ENCODE measurements around the gene RAI1. TPM values are rescaled to one million over a fixed set of nuclear protein-coding genes. Genes with fewer than 3 reads are reported as not detected.

The RAI1 gene
- polyA plus RNA-seq, 2 of the 4 experiments (the other 2 are of a cell fraction) = 3.5 to 23.8 TPM

DNA sequence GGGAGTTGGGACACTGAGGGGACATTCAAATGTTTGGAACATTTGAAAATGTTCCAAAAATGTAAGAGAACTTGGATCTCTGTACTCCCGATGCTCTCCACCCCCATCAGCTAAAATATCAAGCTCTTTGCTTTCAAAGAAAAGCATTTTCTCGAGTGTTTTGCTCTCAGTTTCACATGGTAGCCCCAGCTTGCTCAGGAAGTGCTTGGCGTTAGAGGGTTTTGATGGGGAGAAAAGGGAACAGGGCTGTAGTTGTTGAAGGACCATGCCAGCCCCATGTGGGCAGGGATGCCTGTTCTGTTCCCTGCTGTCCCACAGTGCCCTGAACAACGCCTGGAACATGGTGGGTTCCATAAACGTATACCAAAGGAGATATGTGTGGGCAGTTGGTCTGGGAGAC, 37.0 kb downstream of the RAI1 start:
- TF ChIP-seq KDM1A (IDR thresholded peaks at IDR 0.05; ENCODE audit: low read depth) (no peak), RNF2 (IDR thresholded peaks at IDR 0.05; ENCODE audit: borderline replicate concordance, low read depth) (no peak), CEBPB (IDR thresholded peaks at IDR 0.05) (no peak), CBX2 (IDR thresholded peaks at IDR 0.05; ENCODE audit: borderline replicate concordance, low read depth) (no peak), NPAS2 (CRISPR knock-in tag; IDR thresholded peaks at IDR 0.05; ENCODE audit: borderline replicate concordance) (no peak), CBX8 (IDR thresholded peaks at IDR 0.05) (no peak), PHF8 (IDR thresholded peaks at IDR 0.05; ENCODE audit: borderline replicate concordance, low read depth) (no peak), RCOR1 (IDR thresholded peaks at IDR 0.05; ENCODE audit: low read depth, low read length) (no peak), MAFK (IDR thresholded peaks at IDR 0.05; ENCODE audit: partially characterized antibody) (no peak), SREBF2 (IDR thresholded peaks at IDR 0.05) (no peak), FOSL2 (IDR thresholded peaks at IDR 0.05) (no peak), FOSL2 (CRISPR knock-in tag; IDR thresholded peaks at IDR 0.05) (no peak), POLR2A (IDR thresholded peaks at IDR 0.05; ENCODE audit: low read length) (no peak)
- TF ChIP-seq, protein P1, sequence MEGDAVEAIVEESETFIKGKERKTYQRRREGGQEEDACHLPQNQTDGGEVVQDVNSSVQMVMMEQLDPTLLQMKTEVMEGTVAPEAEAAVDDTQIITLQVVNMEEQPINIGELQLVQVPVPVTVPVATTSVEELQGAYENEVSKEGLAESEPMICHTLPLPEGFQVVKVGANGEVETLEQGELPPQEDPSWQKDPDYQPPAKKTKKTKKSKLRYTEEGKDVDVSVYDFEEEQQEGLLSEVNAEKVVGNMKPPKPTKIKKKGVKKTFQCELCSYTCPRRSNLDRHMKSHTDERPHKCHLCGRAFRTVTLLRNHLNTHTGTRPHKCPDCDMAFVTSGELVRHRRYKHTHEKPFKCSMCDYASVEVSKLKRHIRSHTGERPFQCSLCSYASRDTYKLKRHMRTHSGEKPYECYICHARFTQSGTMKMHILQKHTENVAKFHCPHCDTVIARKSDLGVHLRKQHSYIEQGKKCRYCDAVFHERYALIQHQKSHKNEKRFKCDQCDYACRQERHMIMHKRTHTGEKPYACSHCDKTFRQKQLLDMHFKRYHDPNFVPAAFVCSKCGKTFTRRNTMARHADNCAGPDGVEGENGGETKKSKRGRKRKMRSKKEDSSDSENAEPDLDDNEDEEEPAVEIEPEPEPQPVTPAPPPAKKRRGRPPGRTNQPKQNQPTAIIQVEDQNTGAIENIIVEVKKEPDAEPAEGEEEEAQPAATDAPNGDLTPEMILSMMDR (IDR thresholded peaks at IDR 0.05) = no peak
- TF ChIP-seq, protein P2, sequence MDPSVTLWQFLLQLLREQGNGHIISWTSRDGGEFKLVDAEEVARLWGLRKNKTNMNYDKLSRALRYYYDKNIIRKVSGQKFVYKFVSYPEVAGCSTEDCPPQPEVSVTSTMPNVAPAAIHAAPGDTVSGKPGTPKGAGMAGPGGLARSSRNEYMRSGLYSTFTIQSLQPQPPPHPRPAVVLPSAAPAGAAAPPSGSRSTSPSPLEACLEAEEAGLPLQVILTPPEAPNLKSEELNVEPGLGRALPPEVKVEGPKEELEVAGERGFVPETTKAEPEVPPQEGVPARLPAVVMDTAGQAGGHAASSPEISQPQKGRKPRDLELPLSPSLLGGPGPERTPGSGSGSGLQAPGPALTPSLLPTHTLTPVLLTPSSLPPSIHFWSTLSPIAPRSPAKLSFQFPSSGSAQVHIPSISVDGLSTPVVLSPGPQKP (IDR thresholded peaks at IDR 0.05; ENCODE audit: low read depth, low read length) = no peak
- H3K4me1 ChIP-seq = peaks cover 56% of the 10 kb centered on the region
- ATAC-seq (no peak), DNase-seq (ENCODE audit: low read depth in 1 of 2, low spot score in 1 of 2) (no peak), FAIRE-seq (no peak)
- peak overlapping the region in 1 of 2 experiments; percentile 57; a peak in 2 of 6 replicates for H3K27ac ChIP-seq
- WGBS (ENCODE audit: missing lambda C conversion rate) = 92% methylated on average over 5 of the region's 5 CpGs
- POLR2A ChIA-PET = no interaction called here
- H3K4me3 ChIP-seq = no peak overlapping the region
- CTCF ChIA-PET = interaction anchor here (1.3 to 5.7 kb wide), 2 partner anchors 11 to 14 kb away, joined by 3 to 32 read pairs; no protein-coding TSS in a partner anchor
- no peaks in the 10 kb centered on the region for H3K9me3 ChIP-seq
- no peak overlapping the region for H3K4me2 ChIP-seq

DNA sequence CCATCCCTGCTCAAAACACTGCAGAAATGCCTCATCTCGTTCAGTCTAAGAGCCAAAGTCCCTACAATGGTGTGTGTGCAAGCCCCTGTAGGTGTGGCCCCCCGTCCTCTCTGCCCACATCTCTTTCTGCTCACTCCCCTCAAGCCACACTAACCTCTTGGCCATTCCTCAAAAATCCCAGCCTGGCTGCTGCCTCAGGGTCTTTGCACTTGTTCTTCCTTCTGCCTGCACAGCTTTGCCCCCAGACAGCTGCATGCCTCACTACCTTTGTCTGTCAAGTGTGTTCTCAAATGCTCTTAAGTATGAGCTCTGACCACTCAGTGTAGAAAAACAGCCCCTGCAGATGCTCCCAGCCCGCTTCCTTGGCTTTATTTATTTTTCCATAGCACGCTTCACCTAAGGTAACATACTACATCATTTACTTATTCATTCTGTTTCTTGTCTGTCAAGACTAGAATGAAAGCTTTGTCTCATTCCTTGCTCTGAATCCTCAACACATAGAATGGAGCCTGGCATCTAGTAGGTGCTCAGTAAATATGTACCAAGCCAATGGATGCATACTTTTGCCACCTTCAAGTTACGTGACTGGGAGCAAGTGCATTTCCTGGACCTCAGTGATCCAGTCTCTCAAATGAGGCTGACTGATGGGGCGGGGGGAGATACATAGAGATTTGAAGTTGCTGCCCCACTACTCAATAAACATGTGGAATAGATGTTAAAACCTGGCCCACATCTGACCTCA, 38.1 kb downstream of the RAI1 start:
- CTCF ChIA-PET = interaction anchor here (0.6 to 1.3 kb wide), 4 partner anchors 10 to 93 kb away, joined by 3 read pairs; no protein-coding TSS in a partner anchor
- TF ChIP-seq, protein P3, sequence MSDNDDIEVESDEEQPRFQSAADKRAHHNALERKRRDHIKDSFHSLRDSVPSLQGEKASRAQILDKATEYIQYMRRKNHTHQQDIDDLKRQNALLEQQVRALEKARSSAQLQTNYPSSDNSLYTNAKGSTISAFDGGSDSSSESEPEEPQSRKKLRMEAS (IDR thresholded peaks at IDR 0.05) = no peak
- no peak for TF ChIP-seq FOSL2 (IDR thresholded peaks at IDR 0.05)
- no peak for TF ChIP-seq FOSL2 (CRISPR knock-in tag; IDR thresholded peaks at IDR 0.05)
- TF ChIP-seq, protein P4, sequence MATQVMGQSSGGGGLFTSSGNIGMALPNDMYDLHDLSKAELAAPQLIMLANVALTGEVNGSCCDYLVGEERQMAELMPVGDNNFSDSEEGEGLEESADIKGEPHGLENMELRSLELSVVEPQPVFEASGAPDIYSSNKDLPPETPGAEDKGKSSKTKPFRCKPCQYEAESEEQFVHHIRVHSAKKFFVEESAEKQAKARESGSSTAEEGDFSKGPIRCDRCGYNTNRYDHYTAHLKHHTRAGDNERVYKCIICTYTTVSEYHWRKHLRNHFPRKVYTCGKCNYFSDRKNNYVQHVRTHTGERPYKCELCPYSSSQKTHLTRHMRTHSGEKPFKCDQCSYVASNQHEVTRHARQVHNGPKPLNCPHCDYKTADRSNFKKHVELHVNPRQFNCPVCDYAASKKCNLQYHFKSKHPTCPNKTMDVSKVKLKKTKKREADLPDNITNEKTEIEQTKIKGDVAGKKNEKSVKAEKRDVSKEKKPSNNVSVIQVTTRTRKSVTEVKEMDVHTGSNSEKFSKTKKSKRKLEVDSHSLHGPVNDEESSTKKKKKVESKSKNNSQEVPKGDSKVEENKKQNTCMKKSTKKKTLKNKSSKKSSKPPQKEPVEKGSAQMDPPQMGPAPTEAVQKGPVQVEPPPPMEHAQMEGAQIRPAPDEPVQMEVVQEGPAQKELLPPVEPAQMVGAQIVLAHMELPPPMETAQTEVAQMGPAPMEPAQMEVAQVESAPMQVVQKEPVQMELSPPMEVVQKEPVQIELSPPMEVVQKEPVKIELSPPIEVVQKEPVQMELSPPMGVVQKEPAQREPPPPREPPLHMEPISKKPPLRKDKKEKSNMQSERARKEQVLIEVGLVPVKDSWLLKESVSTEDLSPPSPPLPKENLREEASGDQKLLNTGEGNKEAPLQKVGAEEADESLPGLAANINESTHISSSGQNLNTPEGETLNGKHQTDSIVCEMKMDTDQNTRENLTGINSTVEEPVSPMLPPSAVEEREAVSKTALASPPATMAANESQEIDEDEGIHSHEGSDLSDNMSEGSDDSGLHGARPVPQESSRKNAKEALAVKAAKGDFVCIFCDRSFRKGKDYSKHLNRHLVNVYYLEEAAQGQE (IDR thresholded peaks at IDR 0.05) = no peak
- TF ChIP-seq RFX5 (IDR thresholded peaks at IDR 0.05) = no peak
- TF ChIP-seq ZC3H11A (IDR thresholded peaks at IDR 0.05) = no peak
- no peak for TF ChIP-seq CBX2 (IDR thresholded peaks at IDR 0.05; ENCODE audit: borderline replicate concordance, low read depth)
- TF ChIP-seq, protein P2 (IDR thresholded peaks at IDR 0.05; ENCODE audit: low read depth, low read length) = no peak
- TF ChIP-seq KDM5A (IDR thresholded peaks at IDR 0.05) = no peak
- no peak for TF ChIP-seq ZNF302 (CRISPR knock-in tag; IDR thresholded peaks at IDR 0.05)
- TF ChIP-seq NPAS2 (CRISPR knock-in tag; IDR thresholded peaks at IDR 0.05; ENCODE audit: borderline replicate concordance) = no peak
- TF ChIP-seq RARB (CRISPR knock-in tag; IDR thresholded peaks at IDR 0.05) = no peak
- TF ChIP-seq, protein P5, sequence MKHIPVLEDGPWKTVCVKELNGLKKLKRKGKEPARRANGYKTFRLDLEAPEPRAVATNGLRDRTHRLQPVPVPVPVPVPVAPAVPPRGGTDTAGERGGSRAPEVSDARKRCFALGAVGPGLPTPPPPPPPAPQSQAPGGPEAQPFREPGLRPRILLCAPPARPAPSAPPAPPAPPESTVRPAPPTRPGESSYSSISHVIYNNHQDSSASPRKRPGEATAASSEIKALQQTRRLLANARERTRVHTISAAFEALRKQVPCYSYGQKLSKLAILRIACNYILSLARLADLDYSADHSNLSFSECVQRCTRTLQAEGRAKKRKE (CRISPR knock-in tag; IDR thresholded peaks at IDR 0.05; ENCODE audit: low read depth) = no peak
- no peak for TF ChIP-seq SMC3 (IDR thresholded peaks at IDR 0.05)
- H3K9me3 ChIP-seq = no peaks in the 10 kb centered on the region
- FAIRE-seq = no peak
- ATAC-seq = no peak
- POLR2A ChIA-PET = no interaction called here
- WGBS (ENCODE audit: missing lambda C conversion rate) = 91% methylated on average over 6 of the region's 6 CpGs
- H3K4me2 ChIP-seq = peak overlapping the region; percentile 18; the same call in 2 of the 3 replicates
- no peak overlapping the region for H3K4me3 ChIP-seq
- peak overlapping the region in 1 of 2 experiments; percentile 69; a peak in 3 of 6 replicates for H3K27ac ChIP-seq
- DNase-seq (ENCODE audit: low read depth in 1 of 2, low spot score in 1 of 2) = no peak
- peaks cover 45% of the 10 kb centered on the region for H3K4me1 ChIP-seq

Measured in A549 (cell line).